Tibial nerve (tissue), 4 donors: ENCODE results near the gene SEMA5A. TPM values are rescaled to one million over a fixed set of nuclear protein-coding genes. Genes with fewer than 3 reads are reported as not detected.

Experiments
- DNase-seq, 2 donors: peaks; one replicate each; pipeline ENCODE4 v3.0.0-alpha.2; 2019; ENCODE audit warnings: low spot score in 2 of 2
- H3K27ac ChIP-seq, 4 donors: fragments of 200-600 bp; sonication (generic) in 3 of 4; one replicate each; pipeline ENCODE4 v1.5.1; 2017 to 2019; ENCODE audit warnings: mild to moderate bottlenecking in 1 of 4
- H3K27me3 ChIP-seq, 2 donors: fragments of 200-600 bp; sonication (generic) in 1 of 2; one replicate each; pipeline versions ENCODE4 v1.5.1 to v1.6.0; 2017 to 2019
- H3K36me3 ChIP-seq, 3 donors: fragments of 200-600 bp; sonication (generic); one replicate each; pipeline ENCODE4 v1.5.1; 2018 to 2019
- H3K4me1 ChIP-seq, 4 donors: fragments of 200-600 bp; sonication (generic) in 3 of 4; one replicate each; pipeline ENCODE4 v1.5.1; 2017 to 2019
- H3K4me3 ChIP-seq, 4 donors: fragments of 200-600 bp; sonication (generic) in 3 of 4; one replicate each; pipeline ENCODE4 v1.5.1; 2017 to 2019; ENCODE audit warnings: mild to moderate bottlenecking in 1 of 4, moderate library complexity in 1 of 4
- H3K9me3 ChIP-seq, 4 donors: fragments of 200-600 bp; sonication (generic) in 3 of 4; one replicate each; pipeline ENCODE4 v1.5.1; 2017 to 2019
- EP300 ChIP-seq, 2 donors: sonication (generic); formaldehyde crosslinking; IDR thresholded peaks; one replicate each; pipeline ENCODE4 v1.6.1; 2017; ENCODE audit warnings: antibody characterized with exemption in 2 of 2, mild to moderate bottlenecking in 1 of 2
- POLR2A ChIP-seq, 2 donors: fragments of 450-650 bp; IDR thresholded peaks; one replicate each; pipeline ENCODE4 v1.6.1; 2017; ENCODE audit warnings: antibody characterized with exemption in 2 of 2, mild to moderate bottlenecking in 2 of 2, moderate library complexity in 2 of 2
- WGBS, 2 donors: methylation state at CpG; one replicate each; pipeline ENCODE4 v1.1.5; 2018; 5-methylcytosine and 5-hydroxymethylcytosine counted together
- total RNA-seq, 4 donors: library from RNA; depleted of rRNA; stranded (reverse); fragments of >200 nt; gene quantifications; one replicate each; pipeline ENCODE4 v1.1.0, GENCODE V29; 2016
- TF ChIP-seq, protein P1 (sequence below), 5 experiments: fragments of 200-600 bp in 3 of 5; fragments of 450-650 bp in 2 of 5; sonication (generic) in 3 of 5; IDR thresholded peaks; one replicate each; pipeline ENCODE4 v1.5.1; 2016 to 2019; ENCODE audit warnings: antibody characterized with exemption in 5 of 5, mild to moderate bottlenecking in 3 of 5, moderate library complexity in 2 of 5

SEMA5A gene
- total RNA-seq, 4 donors from 2014 or later, result 36.3 to 58.4 (median 52.6) TPM

DNA sequence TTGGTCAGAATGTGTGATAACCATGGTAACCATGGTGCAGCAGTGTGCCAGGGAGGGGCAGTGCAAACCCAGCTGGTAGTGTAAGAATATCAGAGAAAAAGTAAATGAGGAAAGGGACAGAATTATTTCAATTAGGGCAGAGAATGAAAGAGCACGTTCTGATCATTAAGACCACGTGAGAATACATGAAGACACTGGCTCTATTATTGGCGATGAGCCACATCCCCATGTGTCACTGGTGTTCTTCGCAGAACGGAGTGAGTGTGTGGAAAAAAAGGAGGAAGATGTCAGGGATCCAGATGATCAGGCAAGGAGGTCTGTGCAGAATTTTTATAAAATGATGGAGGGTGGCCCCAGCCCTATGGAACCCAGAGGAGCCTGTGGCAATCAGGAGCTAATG lies 315.5 kb downstream of the SEMA5A start:
- Histone ChIP-seq H3K9me3 (no peaks in the 10 kb centered on the region), H3K4me1 (peaks cover 0 to 21% (median 4%) of the 10 kb centered on the region in 4 donors), H3K4me3 (no peak overlapping the region), H3K27me3 (no peaks in the 10 kb centered on the region), H3K36me3 (no peaks in the 10 kb centered on the region), H3K27ac (peak overlapping the region in 1 of 4 donors; percentile 63)
- DNase-seq, result no peak
- TF ChIP-seq POLR2A (IDR thresholded peaks at IDR 0.05) (no peak), EP300 (IDR thresholded peaks at IDR 0.05) (no peak)
- WGBS, 2 donors, result 67 to 73% methylated on average over 5 of the region's 5 CpGs

GRCh38 chr5:9226016-9226536 lies 319.8 kb downstream of the SEMA5A start:
- Histone ChIP-seq H3K27me3 (no peaks in the 10 kb centered on the region), H3K9me3 (no peaks in the 10 kb centered on the region), H3K4me1 (peaks cover 0 to 4% (median 0%) of the 10 kb centered on the region in 4 donors), H3K27ac (no peak overlapping the region), H3K4me3 (no peak overlapping the region), H3K36me3 (no peaks in the 10 kb centered on the region)
- 70 to 79% methylated on average over 2 of the region's 2 CpGs for WGBS, 2 donors
- TF ChIP-seq POLR2A (IDR thresholded peaks at IDR 0.05) (no peak), EP300 (IDR thresholded peaks at IDR 0.05) (no peak)
- TF ChIP-seq, protein P1, sequence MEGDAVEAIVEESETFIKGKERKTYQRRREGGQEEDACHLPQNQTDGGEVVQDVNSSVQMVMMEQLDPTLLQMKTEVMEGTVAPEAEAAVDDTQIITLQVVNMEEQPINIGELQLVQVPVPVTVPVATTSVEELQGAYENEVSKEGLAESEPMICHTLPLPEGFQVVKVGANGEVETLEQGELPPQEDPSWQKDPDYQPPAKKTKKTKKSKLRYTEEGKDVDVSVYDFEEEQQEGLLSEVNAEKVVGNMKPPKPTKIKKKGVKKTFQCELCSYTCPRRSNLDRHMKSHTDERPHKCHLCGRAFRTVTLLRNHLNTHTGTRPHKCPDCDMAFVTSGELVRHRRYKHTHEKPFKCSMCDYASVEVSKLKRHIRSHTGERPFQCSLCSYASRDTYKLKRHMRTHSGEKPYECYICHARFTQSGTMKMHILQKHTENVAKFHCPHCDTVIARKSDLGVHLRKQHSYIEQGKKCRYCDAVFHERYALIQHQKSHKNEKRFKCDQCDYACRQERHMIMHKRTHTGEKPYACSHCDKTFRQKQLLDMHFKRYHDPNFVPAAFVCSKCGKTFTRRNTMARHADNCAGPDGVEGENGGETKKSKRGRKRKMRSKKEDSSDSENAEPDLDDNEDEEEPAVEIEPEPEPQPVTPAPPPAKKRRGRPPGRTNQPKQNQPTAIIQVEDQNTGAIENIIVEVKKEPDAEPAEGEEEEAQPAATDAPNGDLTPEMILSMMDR (IDR thresholded peaks at IDR 0.05), result no peak
- no peak for DNase-seq

GRCh38 chr5:9222054-9222976 lies 323.6 kb downstream of the SEMA5A start:
- Histone ChIP-seq H3K27me3 (no peaks in the 10 kb centered on the region), H3K4me3 (no peak overlapping the region), H3K27ac (no peak overlapping the region), H3K36me3 (no peaks in the 10 kb centered on the region), H3K9me3 (no peaks in the 10 kb centered on the region), H3K4me1 (no peaks in the 10 kb centered on the region)
- TF ChIP-seq, protein P1 (IDR thresholded peaks at IDR 0.05), result no peak
- TF ChIP-seq EP300 (IDR thresholded peaks at IDR 0.05) (no peak), POLR2A (IDR thresholded peaks at IDR 0.05) (no peak)
- no peak for DNase-seq
- 71 to 74% methylated on average over 7 of the region's 7 CpGs for WGBS, 2 donors

DNA sequence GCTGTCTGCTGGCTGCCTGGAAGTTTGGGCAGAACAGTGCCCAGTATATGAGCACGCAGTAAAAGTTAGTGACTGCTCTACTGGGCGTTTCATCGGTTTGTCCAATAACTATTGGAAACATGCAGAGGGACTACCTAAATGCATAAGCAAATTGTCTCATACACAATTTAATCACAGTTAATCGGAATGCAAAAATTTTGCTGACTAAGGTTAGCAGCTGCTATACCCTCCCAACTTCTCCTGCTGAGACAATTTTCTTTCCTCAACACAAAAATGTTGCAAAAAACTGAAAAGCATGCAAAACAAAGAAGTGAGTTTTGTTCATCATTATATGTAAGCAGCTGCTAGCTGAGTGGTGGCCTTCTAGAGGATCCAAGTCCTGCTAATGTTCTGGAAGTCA lies 327.5 kb downstream of the SEMA5A start:
- TF ChIP-seq, protein P1 (IDR thresholded peaks at IDR 0.05), result no peak
- TF ChIP-seq EP300 (IDR thresholded peaks at IDR 0.05) (no peak), POLR2A (IDR thresholded peaks at IDR 0.05) (no peak)

GRCh38 chr5:9212605-9213004 lies 333.3 kb downstream of the SEMA5A start:
- TF ChIP-seq EP300 (IDR thresholded peaks at IDR 0.05), result no peak
- TF ChIP-seq, protein P1 (IDR thresholded peaks at IDR 0.05), result no peak
- no peak for TF ChIP-seq POLR2A (IDR thresholded peaks at IDR 0.05)
- no peaks in the 10 kb centered on the region for H3K9me3 ChIP-seq
- no peak overlapping the region for H3K4me3 ChIP-seq
- no peak for DNase-seq
- no peaks in the 10 kb centered on the region for H3K27me3 ChIP-seq
- no peak overlapping the region for H3K27ac ChIP-seq
- WGBS, 2 donors, result 29 to 68% methylated on average over 1 of the region's 1 CpG
- peaks cover 0 to 6% (median 0%) of the 10 kb centered on the region in 3 donors for H3K36me3 ChIP-seq
- H3K4me1 ChIP-seq, result peaks cover 0 to 4% (median 0%) of the 10 kb centered on the region in 4 donors

More for the DNA sequence above, 327.5 kb downstream of the SEMA5A start:
- 91 to 92% methylated on average over 4 of the region's 4 CpGs for WGBS, 2 donors
- DNase-seq, result no peak
- Histone ChIP-seq H3K27me3 (no peaks in the 10 kb centered on the region), H3K4me3 (no peak overlapping the region), H3K36me3 (peaks cover 0 to 2% (median 0%) of the 10 kb centered on the region in 3 donors), H3K27ac (no peak overlapping the region), H3K4me1 (no peaks in the 10 kb centered on the region), H3K9me3 (no peaks in the 10 kb centered on the region)
